Smooth muscle cell (in vitro differentiated cells): ENCODE measurements around the gene FGD2. TPM values are rescaled to one million over a fixed set of nuclear protein-coding genes. Genes with fewer than 3 reads are reported as not detected.

Source experiments
- DNase-seq: peaks from one replicate; lab custom pipeline; 2025; ENCODE audit not compliant: unreplicated experiment; lab: John Stamatoyannopoulos, UW
- H2AFZ ChIP-seq: fragments of 200-600 bp; sonication (generic); 2 replicates; pipeline ENCODE4 v1.6.0; 2016; ENCODE audit warnings: antibody characterized with exemption, low read depth, mild to moderate bottlenecking
- H3F3A ChIP-seq: fragments of 200-600 bp; sonication (generic); 2 replicates; pipeline ENCODE4 v1.6.0; 2017; ENCODE audit warnings: antibody characterized with exemption, low read depth
- H3K27ac ChIP-seq: fragments of 200-600 bp; sonication (generic); 2 replicates; pipeline ENCODE4 v1.5.1; 2016; ENCODE audit warnings: low read depth, mild to moderate bottlenecking
- H3K27me3 ChIP-seq: fragments of 200-600 bp; sonication (generic); 2 replicates; pipeline ENCODE4 v1.6.1; 2016; ENCODE audit warnings: low read depth, mild to moderate bottlenecking
- H3K36me3 ChIP-seq: fragments of 200-600 bp; sonication (generic); 2 replicates; pipeline ENCODE4 v1.5.1; 2016; ENCODE audit warnings: low read depth
- H3K4me1 ChIP-seq: fragments of 200-600 bp; sonication (generic); 2 replicates; pipeline ENCODE4 v1.5.1; 2016; ENCODE audit warnings: low read depth
- H3K4me2 ChIP-seq: fragments of 200-600 bp; sonication (generic); 2 replicates; pipeline ENCODE4 v1.6.0; 2016; ENCODE audit warnings: mild to moderate bottlenecking
- H3K4me3 ChIP-seq: fragments of 200-600 bp; sonication (generic); 2 replicates; pipeline ENCODE4 v1.5.1; 2016; ENCODE audit warnings: mild to moderate bottlenecking
- H3K79me2 ChIP-seq: fragments of 200-600 bp; sonication (generic); 2 replicates; pipeline ENCODE4 v1.6.0; 2016; ENCODE audit warnings: low read depth, mild to moderate bottlenecking
- H3K9ac ChIP-seq: fragments of 200-600 bp; sonication (generic); 2 replicates; pipeline ENCODE4 v1.6.0; 2016; ENCODE audit warnings: low read depth
- H3K9me3 ChIP-seq: fragments of 200-600 bp; sonication (generic); replicated peaks from 2 replicates; pipeline ENCODE4 v1.5.1; 2016; ENCODE audit warnings: low read depth
- H4K20me1 ChIP-seq: fragments of 200-600 bp; sonication (generic); 2 replicates; pipeline ENCODE4 v1.6.0; 2016; ENCODE audit warnings: low read depth
- CTCF ChIP-seq: fragments of 200-600 bp; sonication (generic); IDR thresholded peaks from 2 replicates; pipeline ENCODE4 v1.5.1; 2017; ENCODE audit warnings: borderline replicate concordance, mild to moderate bottlenecking, antibody characterized with exemption; ENCODE audit not compliant: insufficient read depth, poor library complexity, severe bottlenecking
- WGBS: methylation state at CpG from one replicate; pipeline ENCODE4 v1.1.7; 2016; ENCODE audit warnings: low lambda C conversion rate; 5-methylcytosine and 5-hydroxymethylcytosine counted together
- polyA plus RNA-seq: library from polyadenylated mRNA; unstranded; fragments of >200 nt; fragmentation: Nextera tagmentation; extraction: Ambion mirVana; gene quantifications from 2 replicates; pipeline ENCODE4 v1.2.1, GENCODE V29; 2016
- total RNA-seq: library from RNA; depleted of rRNA; stranded (reverse); fragments of >200 nt; gene quantifications from 2 replicates; pipeline ENCODE4 v1.2.3, GENCODE V29; 2014

FGD2 gene
- total and polyA plus RNA-seq, 2 experiments from 2014 or later, result not detected

- Histone ChIP-seq H3K9ac (no peak overlapping the region), H2AFZ (no peak overlapping the region)
- WGBS, result 84% methylated on average over 12 of the region's 12 CpGs
Measured at GRCh38 chr6:37007340-37008043, 2.0 kb downstream of the FGD2 start.

GRCh38 chr6:37008484-37009465 lies 3.3 kb downstream of the FGD2 start:
- Histone ChIP-seq H3K27ac (no peak overlapping the region), H3K36me3 (no peaks in the 10 kb centered on the region), H3K79me2 (no peaks in the 10 kb centered on the region), H2AFZ (no peak overlapping the region), H3F3A (no peaks in the 10 kb centered on the region), H3K27me3 (no peaks in the 10 kb centered on the region), H4K20me1 (no peaks in the 10 kb centered on the region), H3K9me3 (no peaks in the 10 kb centered on the region), H3K4me3 (no peak overlapping the region), H3K4me2 (no peak overlapping the region), H3K4me1 (no peaks in the 10 kb centered on the region), H3K9ac (no peak overlapping the region)
- TF ChIP-seq CTCF, result no peak
- 95% methylated on average over 15 of the region's 15 CpGs for WGBS
- DNase-seq, result no peak

More at GRCh38 chr6:37007340-37008043, 2.0 kb downstream of the FGD2 start:
- no peak for TF ChIP-seq CTCF
- H3F3A ChIP-seq, result no peaks in the 10 kb centered on the region
- H3K4me2 ChIP-seq, result no peak overlapping the region
- no peaks in the 10 kb centered on the region for H3K79me2 ChIP-seq
- no peaks in the 10 kb centered on the region for H3K4me1 ChIP-seq
- no peaks in the 10 kb centered on the region for H3K9me3 ChIP-seq
- H3K27ac ChIP-seq, result no peak overlapping the region
- no peaks in the 10 kb centered on the region for H4K20me1 ChIP-seq
- H3K36me3 ChIP-seq, result no peaks in the 10 kb centered on the region
- no peak overlapping the region for H3K4me3 ChIP-seq
- no peaks in the 10 kb centered on the region for H3K27me3 ChIP-seq
- DNase-seq, result no peak

- no peak for DNase-seq
- Histone ChIP-seq H4K20me1 (no peaks in the 10 kb centered on the region), H3K27ac (no peak overlapping the region), H3K36me3 (no peaks in the 10 kb centered on the region), H3K4me3 (no peak overlapping the region), H2AFZ (no peak overlapping the region), H3K79me2 (no peaks in the 10 kb centered on the region), H3K27me3 (no peaks in the 10 kb centered on the region), H3F3A (no peaks in the 10 kb centered on the region), H3K4me2 (no peak overlapping the region), H3K9ac (no peak overlapping the region), H3K9me3 (no peaks in the 10 kb centered on the region), H3K4me1 (no peaks in the 10 kb centered on the region)
- no peak for TF ChIP-seq CTCF
- 94% methylated on average over 10 of the region's 10 CpGs for WGBS
Measured at GRCh38 chr6:37010402-37010892, 5.0 kb downstream of the FGD2 start.
